Subcutaneous abdominal adipose tissue (tissue), 5 donors: ENCODE data around the gene PLCXD3.

Experiments
- H3K27ac ChIP-seq: one replicate; pipeline ENCODE4 v1.7.0; 2013; ENCODE audit warnings: low read depth, mild to moderate bottlenecking, inconsistent platforms, low read length, moderate library complexity
- H3K27me3 ChIP-seq, 5 donors: one replicate each; pipeline ENCODE4 v1.7.0; 2013; ENCODE audit warnings: low read length in 5 of 5, inconsistent platforms in 1 of 5; ENCODE audit not compliant: control insufficient read depth in 5 of 5, insufficient read depth in 4 of 5
- H3K36me3 ChIP-seq, 5 donors: one replicate each; pipeline ENCODE4 v1.7.0; 2013; ENCODE audit warnings: low read length in 5 of 5; ENCODE audit not compliant: control insufficient read depth in 5 of 5, insufficient read depth in 5 of 5
- H3K4me1 ChIP-seq, 5 donors: one replicate each; pipeline ENCODE4 v1.7.0; 2013; ENCODE audit warnings: low read length in 5 of 5, mild to moderate bottlenecking in 3 of 5, moderate library complexity in 1 of 5; ENCODE audit not compliant: control insufficient read depth in 5 of 5, insufficient read depth in 5 of 5
- H3K4me3 ChIP-seq, 5 donors: one replicate each; pipeline ENCODE4 v1.7.0; 2013; ENCODE audit warnings: low read length in 5 of 5, low read depth in 1 of 5
- H3K9ac ChIP-seq, 5 donors: one replicate each; pipeline ENCODE4 v1.7.0; 2013; ENCODE audit warnings: low read length in 5 of 5, mild to moderate bottlenecking in 4 of 5, moderate library complexity in 3 of 5
- H3K9me3 ChIP-seq, 5 donors: one replicate each; pipeline ENCODE4 v1.7.0; 2013; ENCODE audit warnings: low read length in 5 of 5; ENCODE audit not compliant: control insufficient read depth in 5 of 5
- donor health status: healthy.
- donor health status: healthy.
- donor health status: healthy.
- donor health status: healthy.
- donor health status: healthy.

The PLCXD3 gene

GRCh38 chr5:41279040-41279439, 231.4 kb downstream of the PLCXD3 start:
- Histone ChIP-seq H3K27me3 (no peaks in the 10 kb centered on the region), H3K36me3 (no peaks in the 10 kb centered on the region), H3K4me3 (no peak overlapping the region), H3K4me1 (peaks cover 0 to 4% (median 0%) of the 10 kb centered on the region in 5 donors), H3K27ac (no peak overlapping the region), H3K9me3 (no peaks in the 10 kb centered on the region), H3K9ac (no peak overlapping the region)

- no peak overlapping the region for H3K9ac ChIP-seq
- H3K36me3 ChIP-seq, result no peaks in the 10 kb centered on the region
- H3K9me3 ChIP-seq, result no peaks in the 10 kb centered on the region
- H3K4me3 ChIP-seq, result no peak overlapping the region
- no peaks in the 10 kb centered on the region for H3K27me3 ChIP-seq
- peaks cover 0 to 4% (median 0%) of the 10 kb centered on the region in 5 donors for H3K4me1 ChIP-seq
- no peak overlapping the region for H3K27ac ChIP-seq
These were observed 232.7 kb downstream of the PLCXD3 start for GRCh38 chr5:41277476-41278245.

- no peaks in the 10 kb centered on the region for H3K36me3 ChIP-seq
- H3K9ac ChIP-seq, result no peak overlapping the region
- no peaks in the 10 kb centered on the region for H3K9me3 ChIP-seq
- no peak overlapping the region for H3K27ac ChIP-seq
- H3K4me3 ChIP-seq, result no peak overlapping the region
- H3K27me3 ChIP-seq, result no peaks in the 10 kb centered on the region
- H3K4me1 ChIP-seq, result peaks cover 0 to 4% (median 0%) of the 10 kb centered on the region in 5 donors
These were observed 234.4 kb downstream of the PLCXD3 start for GRCh38 chr5:41275813-41276512.

GRCh38 chr5:41270423-41271251, 239.8 kb downstream of the PLCXD3 start:
- no peaks in the 10 kb centered on the region for H3K9me3 ChIP-seq
- H3K4me3 ChIP-seq, result peak overlapping the region in 2 of 5 donors; percentile 11 to 33
- no peaks in the 10 kb centered on the region for H3K27me3 ChIP-seq
- no peak overlapping the region for H3K9ac ChIP-seq
- no peak overlapping the region for H3K27ac ChIP-seq
- H3K36me3 ChIP-seq, result no peaks in the 10 kb centered on the region
- H3K4me1 ChIP-seq, result peaks cover 0 to 3% (median 0%) of the 10 kb centered on the region in 5 donors

GRCh38 chr5:41268894-41269293, 241.5 kb downstream of the PLCXD3 start:
- Histone ChIP-seq H3K9me3 (no peaks in the 10 kb centered on the region), H3K36me3 (no peaks in the 10 kb centered on the region), H3K27me3 (no peaks in the 10 kb centered on the region), H3K9ac (no peak overlapping the region), H3K27ac (no peak overlapping the region), H3K4me1 (peaks cover 0 to 10% (median 0%) of the 10 kb centered on the region in 5 donors), H3K4me3 (no peak overlapping the region)

GRCh38 chr5:41266377-41266776, 244.0 kb downstream of the PLCXD3 start:
- H3K36me3 ChIP-seq, result no peaks in the 10 kb centered on the region
- no peak overlapping the region for H3K27ac ChIP-seq
- no peaks in the 10 kb centered on the region for H3K27me3 ChIP-seq
- peaks cover 0 to 15% (median 0%) of the 10 kb centered on the region in 5 donors for H3K4me1 ChIP-seq
- H3K4me3 ChIP-seq, result no peak overlapping the region
- no peaks in the 10 kb centered on the region for H3K9me3 ChIP-seq
- H3K9ac ChIP-seq, result no peak overlapping the region

GRCh38 chr5:41264019-41264418, 246.4 kb downstream of the PLCXD3 start:
- Histone ChIP-seq H3K27ac (no peak overlapping the region), H3K36me3 (no peaks in the 10 kb centered on the region), H3K4me3 (no peak overlapping the region), H3K9ac (no peak overlapping the region), H3K9me3 (no peaks in the 10 kb centered on the region), H3K27me3 (no peaks in the 10 kb centered on the region), H3K4me1 (peaks cover 0 to 12% (median 0%) of the 10 kb centered on the region in 5 donors)

- Histone ChIP-seq H3K9ac (no peak overlapping the region), H3K27ac (no peak overlapping the region), H3K27me3 (no peaks in the 10 kb centered on the region), H3K36me3 (no peaks in the 10 kb centered on the region), H3K4me3 (no peak overlapping the region), H3K4me1 (peaks cover 0 to 12% (median 0%) of the 10 kb centered on the region in 5 donors), H3K9me3 (no peaks in the 10 kb centered on the region)
These were observed 247.1 kb downstream of the PLCXD3 start for GRCh38 chr5:41263335-41263734.
